Measurements from ENCODE around the gene ABCA1. TPM values are rescaled to one million over a fixed set of nuclear protein-coding genes. Genes with fewer than 3 reads are reported as not detected.

Gene ABCA1
- total and polyA plus RNA-seq, 2 of the 13 experiments (the other 11 are each of a cell fraction or from before 2014, with no cell fraction given) = 26.8 to 63.8 TPM

DNA sequence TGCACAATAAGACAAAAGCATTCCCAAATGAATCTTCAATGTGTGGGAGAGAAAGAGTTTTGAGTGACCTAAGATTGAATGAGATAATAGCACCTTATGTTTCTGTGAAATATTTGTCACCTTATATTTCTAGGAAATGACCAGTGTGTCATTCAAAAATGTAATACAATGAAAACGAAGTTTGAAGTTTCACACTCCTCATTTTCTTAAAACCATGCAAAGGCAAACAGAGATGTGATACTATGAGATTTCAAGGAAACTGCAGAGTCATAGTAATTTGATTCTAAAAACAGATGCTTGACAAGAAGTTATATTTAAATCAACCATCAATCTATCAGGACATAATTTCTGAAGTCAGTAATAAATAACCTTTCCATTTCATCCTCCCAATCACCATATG is 13.6 kb upstream of the ABCA1 start:
- WGBS (ENCODE audit: low lambda C conversion rate) = 15% methylated on average over 1 of the region's 1 CpG
- Histone ChIP-seq H3K27ac (ENCODE audit: extremely low read length, insufficient read depth, low read length) (no peak overlapping the region), H2AFZ (ENCODE audit: low read length) (no peak overlapping the region), H3K9ac (ENCODE audit: insufficient read depth, low read depth, low read length) (no peak overlapping the region), H3K36me3 (replicated peaks in 1 of 2; ENCODE audit: control insufficient read depth in 1 of 2, insufficient read depth in 2 of 2, low read length in 2 of 2) (no peaks in the 10 kb centered on the region), H3K4me1 (ENCODE audit: insufficient read depth, low read length) (peaks cover 11% of the 10 kb centered on the region), H3K4me2 (ENCODE audit: low read depth, low read length) (no peak overlapping the region), H4K20me1 (ENCODE audit: insufficient read depth, low read length) (no peaks in the 10 kb centered on the region), H3K27me3 (ENCODE audit: control insufficient read depth in 1 of 2, insufficient read depth in 2 of 2, low read length in 2 of 2) (no peaks in the 10 kb centered on the region; a peak in 2 of 5 replicates), H3K4me3 (replicated peaks in 1 of 3; ENCODE audit: insufficient read depth in 1 of 3, low read depth in 2 of 3, low read length in 3 of 3) (no peak overlapping the region), H3K79me2 (ENCODE audit: insufficient read depth, low read length) (no peaks in the 10 kb centered on the region), H3K9me3 (ENCODE audit: low read length) (no peaks in the 10 kb centered on the region)
- no peak for DNase-seq (ENCODE audit: low spot score)
- ATAC-seq = no peak
- TF ChIP-seq ADNP (CRISPR knock-in tag; IDR thresholded peaks at IDR 0.05) = no peak
- TF ChIP-seq ZNF331 (CRISPR knock-in tag; IDR thresholded peaks at IDR 0.05) = no peak
- TF ChIP-seq ZNF691 (CRISPR knock-in tag; IDR thresholded peaks at IDR 0.05; ENCODE audit: borderline replicate concordance, low read depth) = no peak
- TF ChIP-seq U2AF2 (IDR thresholded peaks at IDR 0.05; ENCODE audit: low read depth, low read length) = no peak
- TF ChIP-seq SUZ12 (IDR thresholded peaks at IDR 0.05; ENCODE audit: low read depth, low read length) = no peak
- TF ChIP-seq, protein P1, sequence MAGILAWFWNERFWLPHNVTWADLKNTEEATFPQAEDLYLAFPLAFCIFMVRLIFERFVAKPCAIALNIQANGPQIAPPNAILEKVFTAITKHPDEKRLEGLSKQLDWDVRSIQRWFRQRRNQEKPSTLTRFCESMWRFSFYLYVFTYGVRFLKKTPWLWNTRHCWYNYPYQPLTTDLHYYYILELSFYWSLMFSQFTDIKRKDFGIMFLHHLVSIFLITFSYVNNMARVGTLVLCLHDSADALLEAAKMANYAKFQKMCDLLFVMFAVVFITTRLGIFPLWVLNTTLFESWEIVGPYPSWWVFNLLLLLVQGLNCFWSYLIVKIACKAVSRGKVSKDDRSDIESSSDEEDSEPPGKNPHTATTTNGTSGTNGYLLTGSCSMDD (CRISPR knock-in tag; IDR thresholded peaks at IDR 0.05) = no peak
- TF ChIP-seq GRHL1 (CRISPR knock-in tag; conservative IDR thresholded peaks at IDR 0.05) = no peak
- no TSS peak for BruUV-seq (replicated peaks)
- intact Hi-C loops (cut with micrococcal nuclease; ENCODE audit: unreplicated experiment) = no loop called here
- ChIA-PET CTCF (ENCODE audit: low intra/inter-chr PET ratio, low total read pairs) (no interaction called here), POLR2A (no interaction called here)
- in situ Hi-C loops (cut with HindIII; ENCODE audit: extremely low pct_ligation_motif_present, low pct_unique_long_range_greater_than_20kb) = no loop called here
- no peak for FAIRE-seq
